ENCODE results near the gene ZNF134.

ZNF134 gene

GRCh38 chr19:57667228-57667627 is 53.2 kb downstream of the ZNF134 start:
- no peak for TF ChIP-seq CTCF (IDR thresholded peaks at IDR 0.05; ENCODE audit: borderline replicate concordance, control extremely low read depth, extremely low read depth, insufficient read depth, missing control alignments)
- in situ Hi-C loops (cut with MboI; ENCODE audit: low sequenced_read_pairs, unreplicated experiment), result no loop called here
- DNase-seq (ENCODE audit: low spot score), result no peak

DNA sequence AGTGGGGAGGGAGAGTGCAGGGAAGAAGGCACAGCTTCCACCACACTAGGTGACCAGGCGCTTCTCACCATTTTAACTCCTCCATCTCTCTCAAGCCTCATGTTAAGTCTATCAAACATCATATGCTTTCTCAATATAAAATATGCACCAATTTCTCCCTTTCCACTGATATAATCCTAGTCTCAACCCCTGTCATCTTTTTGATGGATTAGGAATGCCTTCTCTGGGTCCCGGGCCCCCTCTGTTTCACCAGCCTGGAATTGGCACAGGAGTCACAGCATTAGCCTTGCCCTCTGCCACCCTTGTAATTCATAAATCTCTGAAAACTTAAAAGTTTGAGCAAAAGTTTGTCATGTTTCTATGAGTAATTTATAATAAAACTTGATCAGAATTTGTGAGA is 54.6 kb downstream of the ZNF134 start, which contains the start of gene ZSCAN4:
TSS of gene ZSCAN4 (plus strand) at position 301 of the 400 bp plus-strand sequence. CDS start 7,211 bp downstream, outside the sequence.
- no peak for TF ChIP-seq CTCF (IDR thresholded peaks at IDR 0.05; ENCODE audit: borderline replicate concordance, control extremely low read depth, extremely low read depth, insufficient read depth, missing control alignments)
- no peak for DNase-seq (ENCODE audit: low spot score)
- in situ Hi-C loops (cut with MboI; ENCODE audit: low sequenced_read_pairs, unreplicated experiment), result no loop called here

- no peak for DNase-seq (ENCODE audit: low spot score)
- no peak for TF ChIP-seq CTCF (IDR thresholded peaks at IDR 0.05; ENCODE audit: borderline replicate concordance, control extremely low read depth, extremely low read depth, insufficient read depth, missing control alignments)
- in situ Hi-C loops (cut with MboI; ENCODE audit: low sequenced_read_pairs, unreplicated experiment), result no loop called here
Measured at GRCh38 chr19:57671124-57671895, 57.3 kb downstream of the ZNF134 start.

DNA sequence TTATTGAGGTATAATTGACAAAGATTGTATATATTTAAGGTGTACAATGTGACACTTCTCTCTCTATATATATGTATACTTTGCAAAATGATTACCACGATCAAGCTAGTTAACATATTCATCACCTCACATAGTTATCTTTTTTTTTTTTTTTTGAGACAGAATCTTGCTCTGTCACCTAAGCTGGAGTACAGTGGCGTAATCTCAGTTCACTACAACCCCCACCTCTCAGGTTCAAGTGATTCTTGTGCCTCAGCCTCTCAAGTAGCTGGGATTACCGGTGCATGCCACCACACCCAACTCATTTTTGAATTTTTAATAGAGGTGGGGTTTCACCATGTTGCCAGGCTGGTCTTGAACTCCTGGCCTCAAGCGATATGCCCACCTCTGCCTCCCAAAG is 58.4 kb downstream of the ZNF134 start:
- in situ Hi-C loops (cut with MboI; ENCODE audit: low sequenced_read_pairs, unreplicated experiment), result no loop called here
- no peak for DNase-seq (ENCODE audit: low spot score)
- no peak for TF ChIP-seq CTCF (IDR thresholded peaks at IDR 0.05; ENCODE audit: borderline replicate concordance, control extremely low read depth, extremely low read depth, insufficient read depth, missing control alignments)
